Fibroblast of skin of scalp (primary cell): ENCODE results near the gene FBXW2. TPM values are rescaled to one million over a fixed set of nuclear protein-coding genes. Genes with fewer than 3 reads are reported as not detected.
A peak's percentile ranks its signal among the peaks of the same experiment; 100 is the strongest.
"Not testable (repeated sequence)": the region's sequence is repeated elsewhere in the genome, so short reads cannot be mapped to it uniquely, and the experiment has no call there.

Source experiments
- DNase-seq: peaks from one replicate; pipeline ENCODE4 v3.0.0-alpha.2; 2013
- polyA plus RNA-seq, 2 experiments: library from polyadenylated mRNA; unstranded; fragments of 120-200 nt; gene quantifications; one replicate each; pipeline ENCODE4 v1.2.1, GENCODE V29; 2013; ENCODE audit not compliant: insufficient read length in 2 of 2

The FBXW2 gene
- polyA plus RNA-seq (2013, experiment 1 of 2; ENCODE audit: insufficient read length) = 43.4 TPM
- polyA plus RNA-seq (2013, experiment 2 of 2; ENCODE audit: insufficient read length) = 42.3 TPM

- DNase-seq = peak; percentile 91
Measured at GRCh38 chr9:120792898-120793765, at the start of gene FBXW2. Gene FBXW2 (minus strand): TSS chr9:120793416. CDS start chr9:120788258, 5,158 bp downstream.

GRCh38 chr9:120841930-120842684, 48.9 kb upstream of the FBXW2 start:
- peak; percentile 4 for DNase-seq

- DNase-seq = no peak
Measured at GRCh38 chr9:120839146-120839545, 45.9 kb upstream of the FBXW2 start.

GRCh38 chr9:120837921-120838320, 44.7 kb upstream of the FBXW2 start:
- no peak for DNase-seq

GRCh38 chr9:120833325-120833724, 40.1 kb upstream of the FBXW2 start:
- DNase-seq = no peak

GRCh38 chr9:120832807-120833206, 39.6 kb upstream of the FBXW2 start:
- DNase-seq = no peak

- no peak for DNase-seq
Measured at GRCh38 chr9:120830865-120831264, 37.6 kb upstream of the FBXW2 start.

- peak; percentile 40 for DNase-seq
Measured at GRCh38 chr9:120830151-120830550, 36.9 kb upstream of the FBXW2 start.

- DNase-seq = no peak
Measured at GRCh38 chr9:120829650-120830049, 36.4 kb upstream of the FBXW2 start.

- DNase-seq = no peak
Measured at GRCh38 chr9:120820095-120820494, 26.9 kb upstream of the FBXW2 start.

- no peak for DNase-seq
Measured at GRCh38 chr9:120818595-120818994, 25.4 kb upstream of the FBXW2 start.

GRCh38 chr9:120815075-120815474, 21.9 kb upstream of the FBXW2 start:
- no peak for DNase-seq

GRCh38 chr9:120808931-120809330, 15.7 kb upstream of the FBXW2 start:
- no peak for DNase-seq

- no peak for DNase-seq
Measured at GRCh38 chr9:120807607-120808379, 14.6 kb upstream of the FBXW2 start.

GRCh38 chr9:120804784-120805363, 11.7 kb upstream of the FBXW2 start:
- not testable (repeated sequence) for DNase-seq

GRCh38 chr9:120801441-120801840, 8.2 kb upstream of the FBXW2 start:
- DNase-seq = no peak

- no peak for DNase-seq
Measured at GRCh38 chr9:120791161-120791560, 2.1 kb downstream of the FBXW2 start.

- DNase-seq = no peak
Measured at GRCh38 chr9:120787933-120788332, 5.3 kb downstream of the FBXW2 start.

GRCh38 chr9:120783602-120784047, 9.6 kb downstream of the FBXW2 start:
- DNase-seq = no peak

- no peak for DNase-seq
Measured at GRCh38 chr9:120781236-120781635, 12.0 kb downstream of the FBXW2 start.

GRCh38 chr9:120780367-120780766, 12.8 kb downstream of the FBXW2 start:
- DNase-seq = no peak

GRCh38 chr9:120779227-120779626, 14.0 kb downstream of the FBXW2 start:
- DNase-seq = no peak
